Keratinocyte (primary cell): ENCODE results near the gene HUS1.

Source experiments
- CTCF ChIP-seq, 3 experiments: IDR thresholded peaks in 1 of 3; conservative IDR thresholded peaks in 1 of 3; optimal IDR thresholded peaks in 1 of 3; 2 replicates in 2 of 3; 3 replicates in 1 of 3; pipeline versions ENCODE3 to v1.5.1; 2011; ENCODE audit warnings: low read length in 3 of 3, mild to moderate bottlenecking in 3 of 3, moderate library complexity in 2 of 3, control low read depth in 1 of 3, inconsistent platforms in 1 of 3; ENCODE audit not compliant: insufficient read depth in 2 of 3; ENCODE audit errors: extremely low read depth in 1 of 3
- EZH2 ChIP-seq: IDR thresholded peaks from one replicate; pipeline ENCODE4 v1.6.1; 2012; ENCODE audit warnings: inconsistent platforms, mild to moderate bottlenecking, low read length, moderate library complexity

- no peak for TF ChIP-seq CTCF (optimal IDR thresholded peaks at IDR 0.05 in 1 of 3, IDR thresholded peaks at IDR 0.05 in 1 of 3, conservative IDR thresholded peaks at IDR 0.05 in 1 of 3; ENCODE audit: extremely low read depth in 1 of 3, insufficient read depth in 2 of 3, low read length in 3 of 3)
- TF ChIP-seq EZH2: no peak
Observed at GRCh38 chr7:47941136-47941844, 38.1 kb downstream of the HUS1 start.
